ENCODE measurements around the gene CLCN6.

GRCh38 chr1:11841245-11842153 lies 35.5 kb downstream of the CLCN6 start:
- TF ChIP-seq CTCF (IDR thresholded peaks at IDR 0.05) (no peak), POLR2A (IDR thresholded peaks at IDR 0.05) (no peak)
